GM21723 (cell line): ENCODE data around the gene TMEM217.
"Not testable (repeated sequence)": the region's sequence is repeated elsewhere in the genome, so short reads cannot be mapped to it uniquely, and the experiment has no call there.

Source experiments
- ATAC-seq: cut with Tn5 transposase; IDR thresholded peaks from one replicate; pipeline ENCODE4 v1.9.1; 2021; ENCODE audit warnings: mild to moderate bottlenecking, moderate library complexity; ENCODE audit not compliant: unreplicated experiment

Gene TMEM217

DNA sequence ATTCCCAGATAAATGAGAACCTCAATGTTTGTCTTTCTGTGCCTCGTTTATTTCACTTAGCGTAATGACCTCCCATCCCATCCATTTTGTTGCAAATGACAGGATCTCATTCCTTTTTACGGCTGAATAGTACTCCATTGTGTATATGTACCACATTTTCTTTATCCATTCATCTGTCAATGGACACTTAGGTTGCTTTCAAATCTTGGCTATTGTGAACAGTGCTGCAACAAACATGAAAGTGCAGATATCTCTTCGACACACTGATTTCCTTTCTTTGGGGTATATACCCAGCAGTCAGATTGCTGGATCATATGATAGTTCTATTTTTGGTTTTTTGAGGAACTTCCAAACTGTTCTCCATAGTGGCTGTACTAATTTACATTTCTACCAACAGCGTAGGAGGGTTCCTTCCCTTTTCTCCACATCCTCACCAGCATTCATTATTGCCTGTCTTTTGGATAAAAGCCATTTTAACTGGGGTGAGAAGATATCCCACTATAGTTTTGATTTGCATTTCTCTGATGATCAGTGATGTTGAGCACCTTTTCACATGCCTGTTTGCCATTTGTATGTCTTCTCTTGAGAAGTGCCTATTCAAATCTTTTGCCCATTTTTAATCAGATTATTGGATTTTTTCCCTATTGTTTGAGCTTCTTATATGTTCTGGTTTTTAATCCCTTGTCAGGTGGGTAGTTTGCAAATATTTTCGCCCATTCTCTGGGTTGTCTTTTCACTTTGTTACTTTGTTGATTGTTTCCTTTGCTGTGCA is 71.8 kb downstream of the TMEM217 start:
- not testable (repeated sequence) for ATAC-seq

DNA sequence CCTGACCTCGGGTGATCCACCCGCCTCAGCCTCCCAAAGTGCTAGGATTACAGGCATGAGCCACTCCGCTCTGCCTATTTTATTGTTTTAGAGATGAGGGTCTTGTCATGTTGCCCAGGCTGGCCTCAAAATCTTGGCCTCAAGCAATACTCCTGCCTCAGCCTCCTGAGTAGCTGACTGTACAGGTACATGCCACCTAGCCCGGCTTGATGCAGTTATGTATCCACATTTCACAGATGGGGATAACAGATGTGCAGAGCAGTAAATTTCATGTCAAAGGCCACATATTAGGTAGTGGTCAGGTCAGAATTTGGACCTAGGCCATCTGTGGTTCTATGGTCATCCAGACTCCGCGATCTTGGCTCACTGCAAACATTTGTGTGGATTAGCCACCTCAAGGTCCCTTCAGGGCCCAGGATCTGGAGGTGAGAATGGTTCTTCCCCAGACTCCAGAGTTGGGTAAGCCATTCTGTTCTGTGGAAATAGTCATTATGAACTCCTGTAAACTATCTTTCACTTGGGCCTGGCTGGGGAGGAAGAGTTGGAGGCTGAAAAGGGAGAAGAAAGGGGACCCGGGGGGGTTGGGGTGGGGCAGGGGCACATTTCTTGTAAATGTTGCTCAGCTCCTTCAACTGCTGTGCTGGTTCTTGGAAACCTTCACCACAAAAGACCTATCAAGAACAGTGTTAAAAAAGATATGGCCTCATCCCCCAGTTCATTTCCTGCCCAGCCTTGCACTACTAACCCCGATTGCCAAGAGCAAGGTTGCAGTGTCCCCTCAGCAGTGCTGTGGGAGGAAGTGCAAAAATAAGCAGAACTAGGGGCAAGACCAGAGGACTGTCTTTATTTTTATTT is 75.0 kb downstream of the TMEM217 start:
- no peak for ATAC-seq

DNA sequence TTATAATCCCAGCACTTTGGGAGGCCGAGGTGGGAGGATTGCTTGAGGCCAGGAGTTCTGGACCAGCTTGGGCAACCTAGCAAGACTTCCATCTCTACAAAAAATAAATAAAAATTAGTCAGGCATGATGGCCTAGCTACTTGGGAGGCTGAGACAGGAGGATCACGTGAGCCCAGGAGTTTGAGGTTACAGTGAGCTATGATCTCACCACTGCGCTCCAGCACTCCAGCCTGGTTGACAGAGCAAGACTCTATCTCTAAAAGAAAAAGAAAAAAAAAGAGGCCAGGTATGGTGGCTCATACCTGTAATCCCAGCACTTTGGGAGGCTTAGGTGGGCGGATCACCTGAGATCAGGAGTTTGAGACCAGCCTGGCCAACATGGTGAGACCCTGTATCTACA is 77.3 kb downstream of the TMEM217 start:
- not testable (repeated sequence) for ATAC-seq

DNA sequence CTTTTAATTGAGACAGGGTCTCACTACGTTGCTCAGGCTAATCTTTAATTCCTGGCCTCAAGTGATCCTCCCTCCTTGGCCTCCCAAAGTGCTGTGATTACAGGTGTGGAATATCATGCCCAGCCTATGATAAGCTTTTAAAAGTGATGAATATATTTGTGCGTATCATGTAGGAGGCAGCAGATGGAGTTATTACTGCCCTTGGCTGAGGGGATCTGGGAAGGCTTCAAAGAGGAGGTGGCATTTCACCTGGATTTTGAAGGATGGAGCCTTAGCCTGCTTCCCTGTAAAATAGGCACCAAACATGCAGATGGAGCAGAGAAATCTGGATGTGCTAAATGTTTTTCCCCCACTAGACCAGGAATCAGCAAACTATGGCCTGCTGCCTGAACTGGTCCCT is 77.9 kb downstream of the TMEM217 start:
- ATAC-seq: no peak

DNA sequence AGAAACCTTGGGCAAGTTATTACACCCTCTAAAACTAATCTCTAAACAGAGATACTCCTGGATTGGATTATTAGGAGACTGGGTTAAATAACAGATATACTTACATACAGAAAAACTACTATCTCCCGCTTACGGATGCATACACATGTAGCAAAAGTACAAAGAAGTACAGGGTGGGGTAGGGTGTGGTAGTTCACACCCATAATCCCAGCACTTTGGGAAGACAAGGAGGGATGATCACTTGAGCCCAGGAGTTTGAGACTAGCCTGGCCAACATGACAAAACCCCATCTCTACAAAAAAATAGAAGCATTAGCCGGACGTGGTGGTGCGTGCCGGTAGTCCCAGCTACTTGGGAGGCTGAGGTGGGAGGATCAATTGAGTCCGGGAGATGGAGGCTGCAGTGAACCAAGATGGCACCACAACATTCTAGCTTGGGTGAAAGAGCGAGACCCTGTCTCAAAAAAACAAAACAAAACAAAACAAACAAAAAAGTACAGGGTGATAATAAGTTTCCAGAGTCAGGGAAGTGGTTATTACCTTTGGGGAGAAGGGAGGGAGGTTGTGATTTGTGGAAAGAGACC is 79.9 kb downstream of the TMEM217 start:
- ATAC-seq: no peak

DNA sequence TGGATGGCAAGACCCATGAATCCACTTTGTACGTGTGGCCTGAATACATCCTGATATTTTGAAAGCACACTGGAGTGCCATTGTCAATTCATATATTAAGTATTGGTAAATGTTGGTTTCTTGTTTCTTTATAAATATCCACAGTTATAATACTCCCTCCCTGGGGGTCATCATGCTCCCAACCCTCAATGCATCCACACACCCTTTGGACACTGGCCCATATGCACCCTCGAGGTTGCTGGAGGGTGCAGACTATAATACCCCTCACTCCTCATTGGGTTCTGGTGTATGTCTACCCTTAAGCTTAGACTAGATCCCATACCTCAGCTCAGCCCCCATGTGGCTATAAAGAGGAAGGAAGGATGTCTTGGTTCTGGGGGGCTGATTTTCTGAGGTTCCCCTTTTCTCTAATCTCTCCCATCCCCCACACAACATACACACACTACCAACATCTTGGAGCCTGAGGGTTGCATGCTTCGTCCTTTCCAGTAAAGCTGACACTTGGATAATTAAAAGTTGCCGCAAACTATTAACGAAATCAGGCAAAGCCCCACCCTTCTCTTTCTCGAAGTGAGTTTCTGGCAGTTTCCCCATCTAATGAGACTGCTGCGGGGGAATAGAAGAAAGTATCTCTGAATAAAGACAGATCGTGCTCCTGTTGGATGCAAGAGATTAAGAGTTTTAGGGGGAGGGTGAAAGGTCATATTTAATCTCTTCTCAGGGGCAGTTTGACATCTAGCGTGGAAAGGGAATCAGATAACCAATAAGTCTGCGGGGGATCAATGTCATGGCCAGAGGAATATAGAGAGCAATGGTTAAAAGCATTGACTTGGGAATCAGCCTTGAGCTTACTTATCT is 80.6 kb downstream of the TMEM217 start:
- ATAC-seq: no peak

DNA sequence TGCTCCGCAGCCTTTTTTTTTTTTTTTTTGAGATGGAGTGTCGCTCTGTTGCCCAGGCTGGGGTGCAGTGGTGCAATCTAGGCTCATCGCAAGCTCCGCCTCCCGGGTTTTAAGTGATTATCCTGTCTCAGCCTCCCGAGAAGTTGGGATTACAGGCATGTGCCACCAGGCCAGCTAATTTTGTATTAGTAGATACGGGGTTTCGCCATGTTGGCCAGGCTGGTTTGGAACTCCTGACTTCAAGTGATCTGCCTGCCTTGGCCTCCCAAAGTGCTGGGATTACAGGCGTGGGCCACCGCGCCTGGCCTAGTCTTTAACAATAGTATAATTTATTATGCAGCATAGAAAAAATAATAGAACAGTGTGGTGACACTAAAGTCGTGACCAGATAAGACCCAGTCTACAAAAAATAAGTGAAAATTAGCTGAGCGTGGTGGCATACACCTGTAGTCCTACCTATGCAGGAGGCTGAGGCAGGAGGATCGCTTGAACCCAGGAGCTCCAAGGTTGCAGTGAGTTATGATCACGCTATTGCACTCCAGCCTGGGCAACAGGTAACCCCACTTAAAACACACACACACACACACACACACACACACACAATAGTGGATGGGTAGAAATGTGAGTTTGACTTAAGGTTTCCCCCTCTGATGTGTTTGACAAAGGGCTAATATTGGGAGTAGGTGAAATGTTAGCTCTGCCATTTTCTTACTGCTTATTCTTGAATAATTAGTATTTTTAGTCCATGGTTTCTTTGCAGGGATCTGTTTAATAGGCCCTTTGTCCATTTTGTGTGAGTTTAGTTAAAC is 81.5 kb downstream of the TMEM217 start:
- no peak for ATAC-seq

DNA sequence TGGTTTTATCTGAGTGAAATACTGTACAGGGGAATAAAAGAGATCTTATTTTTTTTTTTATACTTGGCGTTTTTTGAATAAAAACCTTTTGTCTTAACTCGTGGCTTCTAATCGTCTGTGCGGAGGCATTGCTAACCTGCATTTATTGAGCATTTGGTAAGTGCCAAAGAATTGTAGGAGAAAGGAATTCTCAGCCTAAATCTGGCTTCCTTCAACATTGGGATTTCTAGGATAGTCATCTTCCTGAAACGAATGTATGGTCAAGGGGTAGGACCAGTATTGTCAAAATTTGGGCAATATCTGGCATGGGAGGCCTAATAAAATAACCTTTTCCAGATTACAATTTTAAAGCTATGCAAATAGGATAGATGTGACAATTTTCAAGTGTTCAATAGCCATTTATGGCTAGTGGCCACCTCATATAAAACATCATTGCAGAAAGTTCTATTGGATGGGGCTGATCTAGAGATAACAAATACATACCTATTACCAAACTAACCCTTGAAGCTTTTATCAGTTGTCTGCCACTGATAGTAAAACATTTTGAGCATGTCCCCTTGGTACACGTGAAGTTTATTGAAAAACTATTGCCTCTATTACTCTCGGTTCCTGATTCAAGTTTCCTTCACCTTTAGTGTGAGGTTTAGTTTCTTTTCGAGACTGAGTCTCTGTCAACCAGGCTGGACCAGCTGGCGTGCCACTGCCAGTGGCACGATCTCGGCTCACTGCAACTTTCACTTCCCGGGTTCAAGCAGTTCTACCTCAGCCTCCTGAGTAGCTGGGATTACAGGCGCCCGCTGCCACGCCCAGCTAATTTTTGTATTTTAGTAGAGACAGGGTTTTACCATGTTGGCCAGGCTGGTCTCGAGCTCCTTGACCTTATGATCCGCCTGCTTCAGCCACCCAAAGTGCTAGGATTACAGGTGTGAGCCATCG is 82.3 kb downstream of the TMEM217 start:
- ATAC-seq: no peak

DNA sequence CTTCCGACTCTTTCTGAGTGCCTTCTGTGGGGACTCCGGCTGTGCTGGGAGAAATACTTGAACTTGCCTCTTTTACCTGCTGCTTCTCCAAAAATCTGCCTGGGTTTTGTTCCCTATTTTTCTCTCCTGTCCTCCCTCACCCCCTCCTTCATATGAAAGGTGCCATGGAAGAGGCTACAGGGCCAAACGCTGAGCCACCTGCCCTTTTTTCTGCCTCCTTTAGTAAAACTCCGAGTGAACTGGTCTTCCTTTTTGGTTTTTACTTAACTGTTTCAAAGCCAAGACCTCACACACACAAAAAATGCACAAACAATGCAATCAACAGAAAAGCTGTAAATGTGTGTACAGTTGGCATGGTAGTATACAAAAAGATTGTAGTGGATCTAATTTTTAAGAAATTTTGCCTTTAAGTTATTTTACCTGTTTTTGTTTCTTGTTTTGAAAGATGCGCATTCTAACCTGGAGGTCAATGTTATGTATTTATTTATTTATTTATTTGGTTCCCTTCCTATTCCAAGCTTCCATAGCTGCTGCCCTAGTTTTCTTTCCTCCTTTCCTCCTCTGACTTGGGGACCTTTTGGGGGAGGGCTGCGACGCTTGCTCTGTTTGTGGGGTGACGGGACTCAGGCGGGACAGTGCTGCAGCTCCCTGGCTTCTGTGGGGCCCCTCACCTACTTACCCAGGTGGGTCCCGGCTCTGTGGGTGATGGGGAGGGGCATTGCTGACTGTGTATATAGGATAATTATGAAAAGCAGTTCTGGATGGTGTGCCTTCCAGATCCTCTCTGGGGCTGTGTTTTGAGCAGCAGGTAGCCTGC is 83.2 kb downstream of the TMEM217 start:
- ATAC-seq: no peak

DNA sequence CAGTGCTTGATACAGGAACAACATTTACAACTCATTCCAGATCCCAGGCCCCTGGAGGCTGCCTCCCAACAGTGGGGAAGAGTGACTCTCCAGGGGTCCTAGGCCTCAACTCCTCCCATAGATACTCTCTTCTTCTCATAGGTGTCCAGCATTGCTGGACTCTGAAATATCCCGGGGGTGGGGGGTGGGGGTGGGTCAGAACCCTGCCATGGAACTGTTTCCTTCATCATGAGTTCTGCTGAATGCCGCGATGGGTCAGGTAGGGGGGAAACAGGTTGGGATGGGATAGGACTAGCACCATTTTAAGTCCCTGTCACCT is 83.8 kb downstream of the TMEM217 start:
- no peak for ATAC-seq

DNA sequence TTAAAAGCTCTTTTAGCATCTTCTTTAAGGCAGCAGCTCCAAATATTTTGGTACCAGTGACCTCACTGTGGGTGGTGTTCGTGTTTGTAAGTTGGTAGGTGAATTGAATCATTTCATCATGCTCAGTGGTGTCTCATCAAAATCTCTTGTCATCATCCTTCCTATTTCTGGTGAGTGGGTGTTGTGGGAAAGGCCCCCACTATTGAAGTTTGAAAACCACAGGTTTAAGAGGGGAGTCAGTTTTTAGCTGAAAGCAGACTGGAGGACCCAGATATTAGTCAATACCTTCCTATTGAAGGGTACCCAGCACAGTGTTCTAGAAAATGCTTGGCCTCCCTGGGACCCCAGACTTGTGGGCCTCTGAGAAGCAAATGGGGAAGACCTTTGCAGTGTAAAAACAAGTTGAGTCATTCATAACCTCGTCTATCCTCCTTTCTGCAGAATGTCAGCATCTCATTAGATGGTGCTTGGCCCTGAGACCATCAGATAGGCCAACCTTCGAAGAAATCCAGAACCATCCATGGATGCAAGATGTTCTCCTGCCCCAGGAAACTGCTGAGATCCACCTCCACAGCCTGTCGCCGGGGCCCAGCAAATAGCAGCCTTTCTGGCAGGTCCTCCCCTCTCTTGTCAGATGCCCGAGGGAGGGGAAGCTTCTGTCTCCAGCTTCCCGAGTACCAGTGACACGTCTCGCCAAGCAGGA is 84.3 kb downstream of the TMEM217 start:
- ATAC-seq: no peak

DNA sequence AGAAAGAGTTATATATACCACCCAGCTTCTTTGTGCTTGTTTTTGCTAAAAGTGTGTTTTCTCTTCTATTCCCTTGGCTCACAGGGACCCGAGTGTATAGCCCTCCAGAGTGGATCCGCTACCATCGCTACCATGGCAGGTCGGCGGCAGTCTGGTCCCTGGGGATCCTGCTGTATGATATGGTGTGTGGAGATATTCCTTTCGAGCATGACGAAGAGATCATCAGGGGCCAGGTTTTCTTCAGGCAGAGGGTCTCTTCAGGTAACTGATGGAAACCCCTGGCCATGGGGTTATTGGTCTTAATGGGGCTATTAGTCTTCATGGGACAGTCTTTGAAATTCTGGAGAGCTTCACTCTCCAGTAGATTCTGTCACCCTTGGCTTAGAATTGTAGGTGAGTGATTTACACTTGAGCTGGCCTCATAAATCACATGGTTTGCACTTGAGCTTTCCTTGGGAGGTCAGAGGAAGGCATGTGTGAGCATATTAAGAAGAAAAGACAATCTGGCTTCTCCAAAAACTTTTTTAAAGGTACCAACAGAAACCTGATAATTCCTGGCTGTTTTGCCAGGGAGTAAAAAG is 84.9 kb downstream of the TMEM217 start:
- ATAC-seq: no peak

DNA sequence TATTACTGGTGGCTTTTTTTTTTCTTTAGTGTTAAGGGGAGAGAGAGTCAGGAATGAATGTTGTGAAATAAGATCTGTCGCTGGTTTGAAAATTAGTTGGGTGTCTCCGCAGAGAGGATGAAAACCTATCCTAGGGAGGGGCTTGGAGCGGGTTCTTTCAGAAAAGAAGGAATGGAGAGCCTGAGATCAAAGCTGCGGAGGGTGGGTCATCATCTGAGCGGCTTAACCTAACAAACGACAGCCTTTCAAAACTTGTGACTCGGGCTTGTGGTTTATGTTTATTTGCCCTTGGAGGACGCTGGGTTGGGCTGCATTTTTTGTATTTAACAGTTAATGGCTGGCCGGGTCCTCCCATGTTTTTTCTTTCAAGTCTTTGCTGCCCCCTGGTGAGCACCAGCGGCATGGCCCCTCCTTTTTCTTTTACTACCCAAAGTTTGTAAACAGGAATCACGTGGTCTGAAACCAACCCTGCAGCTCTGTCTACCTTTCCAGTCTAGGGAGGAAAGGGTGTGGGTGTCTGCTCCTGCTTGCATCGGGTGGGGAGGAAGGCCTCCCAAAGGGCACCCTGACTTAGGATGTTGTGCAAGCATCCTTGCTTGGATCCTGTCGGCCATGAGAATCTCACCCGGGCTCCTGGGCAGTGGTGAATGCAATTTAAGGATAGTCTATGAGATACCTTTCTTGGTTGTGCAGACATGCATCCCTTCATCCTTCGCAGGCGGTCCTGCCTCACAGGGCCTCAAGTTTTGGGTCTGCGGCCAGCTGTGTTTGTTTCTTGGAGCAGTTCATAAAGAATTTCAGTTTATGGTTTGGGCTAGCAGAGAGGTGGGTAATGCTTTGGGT is 85.8 kb downstream of the TMEM217 start:
- ATAC-seq: no peak

DNA sequence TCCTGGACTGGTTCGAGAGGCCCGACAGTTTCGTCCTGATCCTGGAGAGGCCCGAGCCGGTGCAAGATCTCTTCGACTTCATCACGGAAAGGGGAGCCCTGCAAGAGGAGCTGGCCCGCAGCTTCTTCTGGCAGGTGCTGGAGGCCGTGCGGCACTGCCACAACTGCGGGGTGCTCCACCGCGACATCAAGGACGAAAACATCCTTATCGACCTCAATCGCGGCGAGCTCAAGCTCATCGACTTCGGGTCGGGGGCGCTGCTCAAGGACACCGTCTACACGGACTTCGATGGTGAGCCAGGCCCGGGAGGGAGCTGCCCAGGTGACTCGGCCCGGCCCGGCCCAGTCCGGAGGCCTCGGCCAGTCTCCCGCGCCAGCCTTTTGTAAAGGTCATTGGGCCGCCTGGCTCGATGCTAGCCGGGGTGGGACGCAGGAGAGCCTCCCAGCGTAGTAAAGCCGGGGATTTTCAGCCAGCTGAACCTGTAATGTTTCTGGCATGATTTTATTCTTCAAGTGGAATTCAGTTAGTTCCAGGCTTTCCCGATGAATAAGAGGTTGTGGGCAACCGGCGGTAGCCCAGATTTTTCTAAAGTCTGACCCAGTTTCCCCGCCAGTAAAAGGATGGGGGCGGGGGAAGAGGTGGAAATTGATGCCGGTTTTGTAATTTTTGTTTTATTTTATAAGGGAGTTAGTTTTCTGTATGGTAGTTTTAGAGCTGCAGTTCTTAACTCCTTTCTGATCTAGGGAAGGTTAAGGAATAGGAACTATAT is 86.6 kb downstream of the TMEM217 start:
- no peak for ATAC-seq

DNA sequence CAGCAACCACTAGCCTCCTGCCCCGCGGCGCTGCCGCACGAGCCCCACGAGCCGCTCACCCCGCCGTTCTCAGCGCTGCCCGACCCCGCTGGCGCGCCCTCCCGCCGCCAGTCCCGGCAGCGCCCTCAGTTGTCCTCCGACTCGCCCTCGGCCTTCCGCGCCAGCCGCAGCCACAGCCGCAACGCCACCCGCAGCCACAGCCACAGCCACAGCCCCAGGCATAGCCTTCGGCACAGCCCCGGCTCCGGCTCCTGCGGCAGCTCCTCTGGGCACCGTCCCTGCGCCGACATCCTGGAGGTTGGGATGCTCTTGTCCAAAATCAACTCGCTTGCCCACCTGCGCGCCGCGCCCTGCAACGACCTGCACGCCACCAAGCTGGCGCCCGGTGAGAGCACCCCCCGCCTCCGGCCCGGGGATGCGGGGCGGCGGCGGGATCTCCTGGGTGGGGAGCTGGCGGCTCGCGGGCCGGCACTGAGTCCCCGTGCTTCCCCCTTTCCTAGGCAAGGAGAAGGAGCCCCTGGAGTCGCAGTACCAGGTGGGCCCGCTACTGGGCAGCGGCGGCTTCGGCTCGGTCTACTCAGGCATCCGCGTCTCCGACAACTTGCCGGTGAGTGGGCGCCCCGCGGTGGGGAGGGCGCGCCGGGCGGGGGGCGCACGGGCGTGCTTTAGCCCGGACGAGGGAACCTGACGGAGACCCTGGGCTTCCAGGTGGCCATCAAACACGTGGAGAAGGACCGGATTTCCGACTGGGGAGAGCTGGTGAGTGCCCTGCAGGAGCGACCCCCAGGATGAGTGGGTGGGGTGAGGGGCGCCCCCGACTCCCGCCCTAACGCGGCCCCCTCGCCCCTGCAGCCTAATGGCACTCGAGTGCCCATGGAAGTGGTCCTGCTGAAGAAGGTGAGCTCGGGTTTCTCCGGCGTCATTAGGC is 87.4 kb downstream of the TMEM217 start:
- peak; percentile 33 for ATAC-seq
